Neural progenitor cell (in vitro differentiated cells): ENCODE results near the gene CSRNP2.

Experiments
- CTCF ChIP-seq: fragments of 200-600 bp; sonication (generic); IDR thresholded peaks from 2 replicates; pipeline ENCODE4 v1.5.1; 2017; ENCODE audit warnings: antibody characterized with exemption, mild to moderate bottlenecking
- EZH2 ChIP-seq: fragments of 200-600 bp; sonication (generic); IDR thresholded peaks from 2 replicates; pipeline ENCODE4 v1.6.1; 2017; ENCODE audit warnings: antibody characterized with exemption, mild to moderate bottlenecking, moderate library complexity
- EZH2phosphoT487 ChIP-seq: fragments of 200-600 bp; sonication (generic); IDR thresholded peaks from 2 replicates; pipeline ENCODE4 v1.6.1; 2017; ENCODE audit warnings: antibody characterized with exemption

- TF ChIP-seq CTCF: no peak
- no peak for TF ChIP-seq EZH2
- no peak for TF ChIP-seq EZH2phosphoT487
These were observed 70.7 kb downstream of the CSRNP2 start for GRCh38 chr12:51012570-51013236.
